HG02885 (cell line): ENCODE results near the gene THBD.

Source experiments
- ATAC-seq: cut with Tn5 transposase; IDR thresholded peaks from one replicate; pipeline ENCODE4 v1.9.1; 2021; ENCODE audit warnings: mild to moderate bottlenecking; ENCODE audit not compliant: unreplicated experiment, poor library complexity

Gene THBD

DNA sequence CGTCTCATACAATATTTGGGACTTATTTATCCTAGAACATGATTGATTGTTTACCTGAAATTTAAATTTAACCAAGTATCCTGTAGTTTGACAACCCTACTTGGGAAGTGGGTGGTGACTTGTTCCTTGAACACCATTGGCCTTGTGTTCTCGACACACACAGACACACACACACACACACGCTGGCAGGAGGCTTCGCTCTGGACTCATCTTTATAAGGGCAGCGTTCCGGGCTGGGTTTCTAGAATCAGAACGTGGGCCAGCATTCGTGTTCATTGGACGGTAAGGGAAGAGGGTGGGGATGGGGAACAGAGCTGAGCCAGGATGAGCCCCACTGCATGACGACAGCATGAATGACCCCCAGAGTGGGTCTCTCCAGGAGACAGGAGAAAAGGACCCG is 30.5 kb downstream of the THBD start:
- ATAC-seq: no peak

GRCh38 chr20:23018432-23018831 is 31.0 kb downstream of the THBD start:
- peak; percentile 67 for ATAC-seq

DNA sequence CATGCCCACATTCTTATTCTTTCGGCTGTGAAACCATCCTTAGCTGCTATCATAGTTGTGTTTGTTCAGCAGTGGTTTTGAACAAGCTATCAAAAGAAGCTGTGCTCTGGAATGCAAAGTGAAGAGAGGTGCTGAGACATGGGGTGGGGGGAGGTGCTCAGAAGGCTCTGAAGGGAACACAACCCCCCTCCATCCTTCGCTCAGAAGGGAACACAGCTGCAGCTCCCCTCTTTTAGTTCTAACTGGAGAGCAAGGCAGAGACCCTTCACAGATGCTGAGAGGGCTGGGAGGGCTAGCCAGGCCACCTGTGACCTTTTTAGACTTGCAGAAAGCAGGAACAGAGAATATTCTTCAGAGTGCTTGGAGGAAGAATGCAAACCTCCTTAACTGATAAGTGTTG is 32.0 kb downstream of the THBD start:
- ATAC-seq: no peak

DNA sequence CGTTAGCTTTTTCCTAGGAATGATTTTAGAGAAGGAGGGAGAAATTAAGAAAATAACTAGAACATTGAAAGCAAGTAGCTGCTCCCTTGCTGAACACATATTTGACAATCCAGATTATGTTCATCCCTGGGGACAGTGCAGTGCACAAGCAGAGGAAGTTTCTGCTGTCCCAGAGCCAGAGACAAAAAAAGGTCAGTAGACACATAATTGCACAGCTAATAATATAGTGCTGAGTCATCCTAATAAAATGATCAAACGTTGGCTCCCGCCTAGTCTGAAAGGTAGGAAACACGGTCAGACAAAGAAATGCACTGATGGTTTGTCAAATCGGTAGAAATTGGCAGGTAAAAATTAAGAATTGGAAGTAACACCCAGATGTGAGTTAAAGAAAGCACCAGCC is 36.0 kb downstream of the THBD start:
- no peak for ATAC-seq

DNA sequence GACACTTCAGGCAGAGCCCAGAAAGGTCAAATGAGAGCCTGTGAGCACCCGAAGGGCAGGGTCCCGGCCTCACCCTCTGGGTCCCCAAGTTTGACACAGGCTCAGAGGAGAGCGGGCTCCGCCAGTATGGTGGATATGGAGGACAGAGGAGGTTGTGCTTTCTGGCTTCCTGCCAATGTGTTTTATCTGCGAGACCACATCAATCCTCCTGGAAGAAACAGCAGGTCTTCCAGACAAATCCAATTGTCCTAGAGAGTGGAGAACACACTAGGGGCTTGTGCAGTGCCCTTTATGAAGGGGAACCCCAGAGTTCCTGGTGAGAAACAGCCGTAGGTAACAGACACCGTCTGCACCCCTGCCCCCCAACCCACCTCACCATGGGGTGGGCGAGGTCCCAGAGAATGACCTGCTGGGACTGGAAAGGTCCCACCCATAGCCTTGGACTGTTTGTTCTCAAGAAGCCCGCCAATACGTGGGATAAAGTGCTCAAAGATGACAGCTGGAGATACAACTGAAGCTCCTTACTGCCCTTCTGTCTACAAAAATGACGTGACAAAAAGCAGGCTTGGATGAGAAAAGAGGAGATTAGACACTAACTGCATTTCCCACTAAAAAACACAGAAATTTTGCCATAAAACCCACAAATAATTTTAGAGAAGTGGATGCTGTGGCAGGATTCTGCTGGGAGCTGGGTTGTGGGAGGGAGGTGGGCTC is 38.3 kb downstream of the THBD start:
- ATAC-seq: no peak

DNA sequence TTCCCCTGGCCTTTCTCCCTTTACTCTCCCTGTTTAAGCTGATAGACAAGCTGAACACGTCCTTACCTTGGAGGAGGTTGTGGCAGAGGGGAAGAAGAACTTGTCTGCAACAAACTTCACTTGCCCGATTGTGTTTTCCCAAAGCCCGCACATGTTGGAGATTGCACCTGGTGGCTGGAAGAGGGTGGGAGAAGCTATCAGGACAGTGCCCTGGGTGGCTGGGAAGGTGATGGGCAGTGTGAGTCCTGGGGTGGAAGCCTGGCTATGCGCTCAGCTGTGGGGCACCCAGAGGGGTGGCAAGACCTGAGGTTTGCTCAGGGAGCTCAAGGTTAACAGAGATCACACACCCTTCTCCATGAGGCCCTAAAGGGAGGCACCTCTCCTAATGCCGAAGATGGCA is 39.4 kb downstream of the THBD start:
- no peak for ATAC-seq

GRCh38 chr20:23009636-23010035 is 39.8 kb downstream of the THBD start:
- no peak for ATAC-seq

- no peak for ATAC-seq
Observed at GRCh38 chr20:23008667-23009066, 40.8 kb downstream of the THBD start.

- ATAC-seq: no peak
Observed at GRCh38 chr20:23007886-23008655, 41.4 kb downstream of the THBD start.

GRCh38 chr20:23007462-23007861 is 42.0 kb downstream of the THBD start:
- ATAC-seq: no peak

GRCh38 chr20:23005776-23006175 is 43.7 kb downstream of the THBD start:
- no peak for ATAC-seq

- no peak for ATAC-seq
Observed at GRCh38 chr20:23003881-23004460, 45.5 kb downstream of the THBD start.

- ATAC-seq: no peak
Observed at GRCh38 chr20:23003077-23003635, 46.3 kb downstream of the THBD start.

- no peak for ATAC-seq
Observed at GRCh38 chr20:23002276-23002675, 47.2 kb downstream of the THBD start.

DNA sequence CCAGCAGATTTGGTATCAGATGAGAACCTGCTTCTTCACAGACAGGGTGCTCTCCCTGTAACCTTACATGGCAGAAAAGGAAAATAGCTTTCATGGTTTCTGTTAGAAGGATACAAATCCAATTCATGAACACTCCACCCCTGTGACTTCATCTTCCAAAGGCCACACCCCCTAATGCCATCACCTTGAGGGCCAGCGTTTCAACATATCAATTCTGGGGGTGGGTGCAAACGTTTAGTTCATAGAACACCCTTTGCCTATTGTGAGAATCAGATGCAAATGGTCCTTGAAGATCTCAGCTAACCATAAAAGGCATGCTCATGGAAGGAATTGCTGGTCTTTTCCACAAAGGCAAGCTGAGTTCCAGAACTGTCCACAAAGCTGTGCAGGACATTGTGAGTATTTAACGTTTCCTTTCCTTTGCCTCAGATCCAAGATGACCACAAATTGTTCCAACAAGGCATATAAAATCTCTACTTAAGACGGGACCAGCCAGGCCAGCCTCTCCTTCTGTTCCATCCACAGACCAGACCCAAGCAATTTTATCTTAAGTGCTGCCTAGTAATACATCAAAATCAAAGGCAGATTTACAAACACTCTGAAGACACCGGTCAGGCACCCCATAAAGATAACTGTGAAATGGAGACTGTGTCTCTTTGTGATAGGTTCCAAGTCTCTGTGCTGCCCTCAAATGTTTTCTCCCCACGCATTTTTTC is 49.1 kb downstream of the THBD start:
- ATAC-seq: no peak

DNA sequence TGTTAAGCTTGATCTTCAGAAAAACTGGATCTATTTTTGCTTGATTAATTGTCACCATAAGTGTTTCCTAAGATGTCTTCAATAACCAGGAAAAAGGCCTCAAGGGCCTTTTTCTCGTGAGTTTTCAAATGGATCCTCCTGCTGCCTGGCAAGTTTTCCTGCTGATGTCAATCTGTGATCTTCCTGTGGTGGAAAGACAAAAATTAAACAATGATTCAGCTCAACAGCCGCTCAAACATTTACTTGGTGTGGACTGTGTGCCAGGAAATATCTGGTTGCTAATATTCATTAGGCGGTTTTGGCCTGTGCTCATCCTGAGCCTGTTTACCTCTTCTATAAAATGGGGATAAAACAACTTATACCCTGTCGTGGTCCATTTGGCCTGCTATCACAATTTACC is 49.7 kb downstream of the THBD start:
- ATAC-seq: no peak

GRCh38 chr20:22998476-22998875 is 51.0 kb downstream of the THBD start:
- ATAC-seq: no peak

DNA sequence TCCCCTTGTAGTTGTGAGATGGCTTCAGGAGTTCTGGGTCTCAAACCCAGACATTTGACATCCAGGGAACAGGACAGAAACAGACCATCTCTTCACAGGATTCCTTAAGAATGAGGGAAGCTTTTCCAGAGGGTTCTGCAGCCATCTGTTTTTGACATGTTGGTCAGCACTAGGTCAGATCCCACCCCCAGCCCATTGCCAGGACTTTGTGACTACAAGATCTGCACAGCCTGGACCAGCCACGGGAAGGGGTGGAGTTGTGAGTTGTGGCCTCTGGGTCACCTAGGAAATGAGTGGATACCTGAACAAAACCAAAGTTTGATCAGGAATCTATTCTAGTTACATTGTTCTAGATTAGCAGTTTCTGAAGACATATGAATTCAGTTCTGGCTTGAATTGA is 53.5 kb downstream of the THBD start:
- no peak for ATAC-seq
